NB4 (cell line): Measurements from ENCODE around the gene GBP3.
"Not testable (repeated sequence)": the region's sequence is repeated elsewhere in the genome, so short reads cannot be mapped to it uniquely, and the experiment has no call there.

ENCODE experiments used
- CTCF ChIP-seq: IDR thresholded peaks from one replicate; pipeline ENCODE4 v1.5.1; 2012; ENCODE audit warnings: low read depth, low read length
- MAX ChIP-seq: IDR thresholded peaks from 2 replicates; pipeline ENCODE4 v1.6.1; 2011; ENCODE audit warnings: low read depth, low read length
- MYC ChIP-seq: IDR thresholded peaks from 2 replicates; pipeline ENCODE4 v1.6.1; 2011; ENCODE audit warnings: low read depth, low read length
- POLR2A ChIP-seq: IDR thresholded peaks from 2 replicates; pipeline ENCODE4 v1.6.1; 2011; ENCODE audit warnings: mild to moderate bottlenecking; ENCODE audit not compliant: insufficient read length; ENCODE audit errors: extremely low read depth

- TF ChIP-seq CTCF, POLR2A, MAX, MYC: not testable (repeated sequence)
Observed at GRCh38 chr1:89002176-89002575, 20.5 kb downstream of the GBP3 start.
